ENCODE data around the gene FOXB1. TPM values are rescaled to one million over a fixed set of nuclear protein-coding genes. Genes with fewer than 3 reads are reported as not detected.

Gene FOXB1
- total and polyA plus RNA-seq, 2 donors (not counting 1 experiment from before 2014, with no cell fraction given) = not detected

DNA sequence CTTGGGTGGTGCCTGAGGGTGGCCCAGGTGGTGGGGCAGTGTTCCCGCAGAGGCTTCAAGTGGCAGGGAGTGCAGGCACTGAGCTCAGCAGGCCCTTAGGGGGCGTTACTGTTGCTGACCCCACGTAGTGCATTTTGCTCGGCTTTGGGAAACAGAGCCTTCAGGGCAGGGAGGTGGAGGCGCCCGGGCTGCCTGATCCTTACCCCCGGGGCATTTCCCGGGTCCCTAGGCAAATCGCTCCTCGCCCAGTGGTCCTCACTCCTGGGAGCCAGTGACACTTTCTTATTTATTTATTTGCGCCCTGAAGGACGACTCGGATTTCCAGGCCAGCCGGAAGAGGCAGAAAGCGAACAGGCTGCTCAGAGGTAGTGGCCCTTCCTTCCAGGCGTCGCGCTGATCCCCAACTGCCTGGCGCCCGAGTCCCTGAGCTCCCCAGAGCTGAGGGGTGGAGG is 10.1 kb upstream of the FOXB1 start:
- H2AFZ ChIP-seq (ENCODE audit: insufficient read depth, low read depth, low read length, poor library complexity, severe bottlenecking) = no peak overlapping the region
- H3K27ac ChIP-seq (ENCODE audit: low read length in 2 of 2) = no peak overlapping the region
- POLR2A ChIA-PET = no interaction called here
- TF ChIP-seq, protein P1, sequence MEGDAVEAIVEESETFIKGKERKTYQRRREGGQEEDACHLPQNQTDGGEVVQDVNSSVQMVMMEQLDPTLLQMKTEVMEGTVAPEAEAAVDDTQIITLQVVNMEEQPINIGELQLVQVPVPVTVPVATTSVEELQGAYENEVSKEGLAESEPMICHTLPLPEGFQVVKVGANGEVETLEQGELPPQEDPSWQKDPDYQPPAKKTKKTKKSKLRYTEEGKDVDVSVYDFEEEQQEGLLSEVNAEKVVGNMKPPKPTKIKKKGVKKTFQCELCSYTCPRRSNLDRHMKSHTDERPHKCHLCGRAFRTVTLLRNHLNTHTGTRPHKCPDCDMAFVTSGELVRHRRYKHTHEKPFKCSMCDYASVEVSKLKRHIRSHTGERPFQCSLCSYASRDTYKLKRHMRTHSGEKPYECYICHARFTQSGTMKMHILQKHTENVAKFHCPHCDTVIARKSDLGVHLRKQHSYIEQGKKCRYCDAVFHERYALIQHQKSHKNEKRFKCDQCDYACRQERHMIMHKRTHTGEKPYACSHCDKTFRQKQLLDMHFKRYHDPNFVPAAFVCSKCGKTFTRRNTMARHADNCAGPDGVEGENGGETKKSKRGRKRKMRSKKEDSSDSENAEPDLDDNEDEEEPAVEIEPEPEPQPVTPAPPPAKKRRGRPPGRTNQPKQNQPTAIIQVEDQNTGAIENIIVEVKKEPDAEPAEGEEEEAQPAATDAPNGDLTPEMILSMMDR (IDR thresholded peaks at IDR 0.05) = no peak
- no peak for TF ChIP-seq EZH2 (IDR thresholded peaks at IDR 0.05; ENCODE audit: borderline replicate concordance, insufficient read depth, low read depth, low read length, poor library complexity, severe bottlenecking)
- H3K27ac Mint-ChIP-seq = no peak overlapping the region
- peaks cover 0 to 44% (median 7%) of the 10 kb centered on the region in 3 donors for H3K9me3 ChIP-seq (ENCODE audit: control extremely low read depth in 1 of 3, control insufficient read depth in 2 of 3, insufficient read depth in 1 of 3, low read length in 2 of 3)
- no peaks in the 10 kb centered on the region for H3K36me3 ChIP-seq (replicated peaks in 1 of 2; ENCODE audit: control extremely low read depth in 1 of 2, control insufficient read depth in 1 of 2, extremely low read depth in 1 of 2, insufficient read depth in 2 of 2, low read length in 1 of 2)
- peaks cover 2% of the 10 kb centered on the region for H3K9me3 Mint-ChIP-seq (ENCODE audit: insufficient read depth)
- intact Hi-C loops (cut with micrococcal nuclease) = no loop called here
- peaks cover 14% of the 10 kb centered on the region for H3K4me1 Mint-ChIP-seq
- DNase-seq (no peak), ATAC-seq (ENCODE audit: low read depth) (no peak)
- H3K27me3 Mint-ChIP-seq = peaks cover 76% of the 10 kb centered on the region
- no peaks in the 10 kb centered on the region for H4K20me1 ChIP-seq (ENCODE audit: control insufficient read depth, insufficient read depth, low read length, poor library complexity, severe bottlenecking)
- H3K79me2 ChIP-seq (ENCODE audit: control insufficient read depth, insufficient read depth, low read length) = no peaks in the 10 kb centered on the region
- H3K4me3 Mint-ChIP-seq = no peak overlapping the region
- 21% methylated on average over 19 of the region's 20 CpGs for WGBS (ENCODE audit: insufficient coverage)
- CTCF ChIA-PET = interaction anchor here (1.3 kb wide), 1 partner anchor 13 kb away, joined by 3 read pairs; no protein-coding TSS in a partner anchor
- H3K4me2 ChIP-seq (replicated peaks; ENCODE audit: low read depth, low read length, poor library complexity, severe bottlenecking) = no peak overlapping the region
- no peak overlapping the region for H3K4me3 ChIP-seq (ENCODE audit: control extremely low read depth in 1 of 5, extremely low read depth in 1 of 5, insufficient read depth in 1 of 5, low read depth in 2 of 5, low read length in 4 of 5)
- H3K9ac ChIP-seq (ENCODE audit: low read length) = no peak overlapping the region
- peaks cover 0 to 71% (median 53%) of the 10 kb centered on the region in 4 experiments for H3K27me3 ChIP-seq (replicated peaks in 1 of 4; ENCODE audit: control extremely low read depth in 1 of 4, control insufficient read depth in 3 of 4, insufficient read depth in 4 of 4, low read length in 3 of 4)
- peaks cover 11 to 16% of the 10 kb centered on the region in 2 donors for H3K4me1 ChIP-seq (ENCODE audit: control insufficient read depth in 2 of 2, insufficient read depth in 2 of 2, low read length in 2 of 2)

DNA sequence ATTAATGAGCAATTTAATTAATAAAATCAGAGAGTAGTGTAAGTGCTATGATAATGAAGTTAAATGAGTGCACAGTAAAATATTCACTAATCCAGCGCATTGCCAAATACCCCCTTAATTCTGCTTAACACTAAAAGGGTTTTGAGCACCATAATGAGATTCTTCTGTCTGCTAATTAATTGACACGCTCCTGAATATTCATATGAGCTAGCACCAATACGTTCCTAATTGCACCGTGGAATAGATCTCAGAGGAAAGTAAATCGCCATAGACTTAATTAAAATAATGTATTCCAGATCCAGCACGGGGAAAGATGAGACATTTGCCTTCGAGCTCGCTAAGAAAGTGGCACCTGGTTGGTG is 9.6 kb upstream of the FOXB1 start:
- ChIA-PET CTCF (interaction anchor here (1.3 kb wide), 1 partner anchor 12 kb away, joined by 3 read pairs; no protein-coding TSS in a partner anchor), POLR2A (no interaction called here)
- Histone ChIP-seq H3K4me1 (ENCODE audit: control insufficient read depth in 2 of 2, insufficient read depth in 2 of 2, low read length in 2 of 2) (peaks cover 11 to 16% of the 10 kb centered on the region in 2 donors), H3K9ac (ENCODE audit: low read length) (no peak overlapping the region), H2AFZ (ENCODE audit: insufficient read depth, low read depth, low read length, poor library complexity, severe bottlenecking) (no peak overlapping the region), H3K27ac (ENCODE audit: low read length in 2 of 2) (no peak overlapping the region), H3K4me3 (ENCODE audit: control extremely low read depth in 1 of 5, extremely low read depth in 1 of 5, insufficient read depth in 1 of 5, low read depth in 2 of 5, low read length in 4 of 5) (no peak overlapping the region), H3K79me2 (ENCODE audit: control insufficient read depth, insufficient read depth, low read length) (no peaks in the 10 kb centered on the region), H3K9me3 (ENCODE audit: control extremely low read depth in 1 of 3, control insufficient read depth in 2 of 3, insufficient read depth in 1 of 3, low read length in 2 of 3) (peaks cover 0 to 47% (median 7%) of the 10 kb centered on the region in 3 donors), H3K27me3 (replicated peaks in 1 of 4; ENCODE audit: control extremely low read depth in 1 of 4, control insufficient read depth in 3 of 4, insufficient read depth in 4 of 4, low read length in 3 of 4) (peaks cover 0 to 75% (median 58%) of the 10 kb centered on the region in 4 experiments), H3K36me3 (replicated peaks in 1 of 2; ENCODE audit: control extremely low read depth in 1 of 2, control insufficient read depth in 1 of 2, extremely low read depth in 1 of 2, insufficient read depth in 2 of 2, low read length in 1 of 2) (no peaks in the 10 kb centered on the region), H3K4me2 (replicated peaks; ENCODE audit: low read depth, low read length, poor library complexity, severe bottlenecking) (no peak overlapping the region), H4K20me1 (ENCODE audit: control insufficient read depth, insufficient read depth, low read length, poor library complexity, severe bottlenecking) (no peaks in the 10 kb centered on the region)
- Mint-ChIP-seq H3K27me3 (peaks cover 81% of the 10 kb centered on the region), H3K9me3 (ENCODE audit: insufficient read depth) (peaks cover 2% of the 10 kb centered on the region), H3K4me1 (peaks cover 14% of the 10 kb centered on the region), H3K27ac (no peak overlapping the region), H3K4me3 (no peak overlapping the region)
- intact Hi-C loops (cut with micrococcal nuclease) = no loop called here
- 11% methylated on average over 5 of the region's 8 CpGs for WGBS (ENCODE audit: insufficient coverage)
- no peak for ATAC-seq (ENCODE audit: low read depth)
- TF ChIP-seq EZH2 (IDR thresholded peaks at IDR 0.05; ENCODE audit: borderline replicate concordance, insufficient read depth, low read depth, low read length, poor library complexity, severe bottlenecking) = no peak
- TF ChIP-seq, protein P1 (IDR thresholded peaks at IDR 0.05) = no peak
- DNase-seq = no peak
